GM18858 (cell line): ENCODE measurements around the gene KCNMA1.

Experiments
- ATAC-seq: cut with Tn5 transposase; IDR thresholded peaks from one replicate; pipeline ENCODE4 v1.9.1; 2021; ENCODE audit not compliant: unreplicated experiment

The KCNMA1 gene

GRCh38 chr10:77016855-77017254, 620.8 kb downstream of the KCNMA1 start:
- ATAC-seq: no peak

- no peak for ATAC-seq
These were observed 621.3 kb downstream of the KCNMA1 start for GRCh38 chr10:77016278-77016815.

- no peak for ATAC-seq
These were observed 622.2 kb downstream of the KCNMA1 start for GRCh38 chr10:77015360-77015759.

- ATAC-seq: no peak
These were observed 624.7 kb downstream of the KCNMA1 start for GRCh38 chr10:77012812-77013500.

- no peak for ATAC-seq
These were observed 625.5 kb downstream of the KCNMA1 start for GRCh38 chr10:77011874-77012811.

- no peak for ATAC-seq
These were observed 627.2 kb downstream of the KCNMA1 start for GRCh38 chr10:77010430-77010829.

- peak; percentile 79 for ATAC-seq
These were observed 629.8 kb downstream of the KCNMA1 start for GRCh38 chr10:77007834-77008233.

GRCh38 chr10:77006836-77007511, 630.6 kb downstream of the KCNMA1 start:
- ATAC-seq: no peak

GRCh38 chr10:77005871-77006270, 631.7 kb downstream of the KCNMA1 start:
- ATAC-seq: no peak

- no peak for ATAC-seq
These were observed 632.6 kb downstream of the KCNMA1 start for GRCh38 chr10:77004917-77005564.

- ATAC-seq: no peak
These were observed 634.7 kb downstream of the KCNMA1 start for GRCh38 chr10:77002872-77003271.

GRCh38 chr10:77001206-77001605, 636.4 kb downstream of the KCNMA1 start:
- ATAC-seq: no peak

GRCh38 chr10:76998451-76998850, 639.2 kb downstream of the KCNMA1 start:
- ATAC-seq: no peak

GRCh38 chr10:76997631-76998030, 640.0 kb downstream of the KCNMA1 start:
- ATAC-seq: no peak

GRCh38 chr10:76995023-76995422, 642.6 kb downstream of the KCNMA1 start:
- no peak for ATAC-seq

GRCh38 chr10:76993213-76993612, 644.4 kb downstream of the KCNMA1 start:
- ATAC-seq: no peak

GRCh38 chr10:76992467-76992866, 645.1 kb downstream of the KCNMA1 start:
- ATAC-seq: no peak

- no peak for ATAC-seq
These were observed 646.0 kb downstream of the KCNMA1 start for GRCh38 chr10:76991621-76992020.

- ATAC-seq: no peak
These were observed 647.0 kb downstream of the KCNMA1 start for GRCh38 chr10:76990561-76990960.

- peak; percentile 71 for ATAC-seq
These were observed 652.8 kb downstream of the KCNMA1 start for GRCh38 chr10:76984559-76985443.
